Memory B cell (primary cell): Measurements from ENCODE around the gene HHIPL1.

ENCODE experiments used
- ATAC-seq: fragments of 150-1000 bp; cut with Tn5 transposase; 2 replicates; pipeline ENCODE4 v1.10.0; 2021; ENCODE audit warnings: low read depth, mild to moderate bottlenecking, moderate library complexity
- DNase-seq, 2 donors: peaks; one replicate each; pipeline ENCODE4 v3.0.0; 2022; ENCODE audit warnings: low spot score in 2 of 2
- H3K27ac Mint-ChIP-seq: one replicate; pipeline ENCODE4 v1.8.0; 2022; ENCODE audit warnings: mild to moderate bottlenecking, moderate library complexity, mixed read lengths
- H3K27me3 Mint-ChIP-seq: one replicate; pipeline ENCODE4 v1.8.0; 2022; ENCODE audit warnings: mixed read lengths
- H3K36me3 Mint-ChIP-seq: one replicate; pipeline ENCODE4 v1.8.0; 2022; ENCODE audit warnings: mild to moderate bottlenecking, mixed read lengths
- H3K4me1 Mint-ChIP-seq: one replicate; pipeline ENCODE4 v1.8.0; 2022; ENCODE audit warnings: mixed read lengths
- H3K4me3 Mint-ChIP-seq: one replicate; pipeline ENCODE4 v1.8.0; 2022; ENCODE audit warnings: mild to moderate bottlenecking, moderate library complexity, mixed read lengths
- H3K9me3 Mint-ChIP-seq: one replicate; pipeline ENCODE4 v1.8.0; 2022; ENCODE audit warnings: mixed read lengths

The HHIPL1 gene

GRCh38 chr14:99675951-99676350 lies 31.0 kb downstream of the HHIPL1 start:
- ATAC-seq, result no peak
- H3K4me3 Mint-ChIP-seq, result no peak overlapping the region
- H3K9me3 Mint-ChIP-seq, result peaks cover 4% of the 10 kb centered on the region
- DNase-seq, result no peak
- H3K27me3 Mint-ChIP-seq, result peaks cover 9% of the 10 kb centered on the region
- H3K27ac Mint-ChIP-seq, result no peak overlapping the region
- H3K4me1 Mint-ChIP-seq, result peaks cover 3% of the 10 kb centered on the region
- no peaks in the 10 kb centered on the region for H3K36me3 Mint-ChIP-seq

GRCh38 chr14:99676657-99677056 lies 31.7 kb downstream of the HHIPL1 start:
- H3K4me1 Mint-ChIP-seq, result peaks cover 3% of the 10 kb centered on the region
- H3K9me3 Mint-ChIP-seq, result peaks cover 4% of the 10 kb centered on the region
- H3K4me3 Mint-ChIP-seq, result no peak overlapping the region
- H3K27me3 Mint-ChIP-seq, result peaks cover 9% of the 10 kb centered on the region
- H3K36me3 Mint-ChIP-seq, result no peaks in the 10 kb centered on the region
- no peak for ATAC-seq
- H3K27ac Mint-ChIP-seq, result no peak overlapping the region
- no peak for DNase-seq

- H3K4me3 Mint-ChIP-seq, result no peak overlapping the region
- no peak for DNase-seq
- peaks cover 1% of the 10 kb centered on the region for H3K4me1 Mint-ChIP-seq
- no peak for ATAC-seq
- H3K9me3 Mint-ChIP-seq, result peaks cover 4% of the 10 kb centered on the region
- no peaks in the 10 kb centered on the region for H3K36me3 Mint-ChIP-seq
- H3K27ac Mint-ChIP-seq, result no peak overlapping the region
- H3K27me3 Mint-ChIP-seq, result peaks cover 8% of the 10 kb centered on the region
Measured at GRCh38 chr14:99677231-99678140, 32.6 kb downstream of the HHIPL1 start.

- no peak for ATAC-seq
- peaks cover 8% of the 10 kb centered on the region for H3K27me3 Mint-ChIP-seq
- peaks cover 4% of the 10 kb centered on the region for H3K9me3 Mint-ChIP-seq
- no peaks in the 10 kb centered on the region for H3K36me3 Mint-ChIP-seq
- H3K27ac Mint-ChIP-seq, result no peak overlapping the region
- DNase-seq, result no peak
- H3K4me1 Mint-ChIP-seq, result peaks cover 4% of the 10 kb centered on the region
- H3K4me3 Mint-ChIP-seq, result no peak overlapping the region
Measured at GRCh38 chr14:99678198-99678597, 33.3 kb downstream of the HHIPL1 start.

- Mint-ChIP-seq H3K4me3 (no peak overlapping the region), H3K27ac (no peak overlapping the region), H3K9me3 (peaks cover 4% of the 10 kb centered on the region), H3K4me1 (peaks cover 7% of the 10 kb centered on the region), H3K36me3 (no peaks in the 10 kb centered on the region), H3K27me3 (peaks cover 6% of the 10 kb centered on the region)
- ATAC-seq (no peak), DNase-seq (no peak)
Measured at GRCh38 chr14:99679111-99679510, 34.2 kb downstream of the HHIPL1 start.

- Mint-ChIP-seq H3K36me3 (no peaks in the 10 kb centered on the region), H3K27ac (no peak overlapping the region), H3K4me3 (no peak overlapping the region)
Measured at GRCh38 chr14:99679543-99679942, 34.6 kb downstream of the HHIPL1 start.

GRCh38 chr14:99679996-99680395 lies 35.1 kb downstream of the HHIPL1 start:
- DNase-seq (no peak), ATAC-seq (no peak)
- no peak overlapping the region for H3K4me3 Mint-ChIP-seq
- peaks cover 7% of the 10 kb centered on the region for H3K4me1 Mint-ChIP-seq
- H3K27ac Mint-ChIP-seq, result no peak overlapping the region
- H3K9me3 Mint-ChIP-seq, result peaks cover 4% of the 10 kb centered on the region
- H3K36me3 Mint-ChIP-seq, result no peaks in the 10 kb centered on the region
- H3K27me3 Mint-ChIP-seq, result peaks cover 6% of the 10 kb centered on the region

More at GRCh38 chr14:99679543-99679942, 34.6 kb downstream of the HHIPL1 start:
- H3K4me1 Mint-ChIP-seq, result peaks cover 7% of the 10 kb centered on the region
- DNase-seq, result no peak
- H3K9me3 Mint-ChIP-seq, result peaks cover 4% of the 10 kb centered on the region
- ATAC-seq, result no peak
- peaks cover 6% of the 10 kb centered on the region for H3K27me3 Mint-ChIP-seq

GRCh38 chr14:99681101-99681831 lies 36.3 kb downstream of the HHIPL1 start:
- Mint-ChIP-seq H3K4me3 (no peak overlapping the region), H3K36me3 (no peaks in the 10 kb centered on the region), H3K9me3 (peaks cover 6% of the 10 kb centered on the region), H3K27ac (no peak overlapping the region), H3K4me1 (peaks cover 7% of the 10 kb centered on the region), H3K27me3 (peaks cover 12% of the 10 kb centered on the region)
- ATAC-seq, result no peak
- DNase-seq, result no peak

- H3K36me3 Mint-ChIP-seq, result no peaks in the 10 kb centered on the region
Measured at GRCh38 chr14:99681832-99682148, 36.9 kb downstream of the HHIPL1 start.

GRCh38 chr14:99682809-99683618 lies 38.1 kb downstream of the HHIPL1 start:
- ATAC-seq, result peak; percentile 14

More at GRCh38 chr14:99681832-99682148, 36.9 kb downstream of the HHIPL1 start:
- H3K27me3 Mint-ChIP-seq, result peaks cover 15% of the 10 kb centered on the region
- peaks cover 6% of the 10 kb centered on the region for H3K9me3 Mint-ChIP-seq
- DNase-seq, result no peak
- peaks cover 7% of the 10 kb centered on the region for H3K4me1 Mint-ChIP-seq
- H3K27ac Mint-ChIP-seq, result no peak overlapping the region
- no peak overlapping the region for H3K4me3 Mint-ChIP-seq
- no peak for ATAC-seq

GRCh38 chr14:99683619-99684409 lies 38.9 kb downstream of the HHIPL1 start, which contains the start of gene CYP46A1:
TSS of gene CYP46A1 (plus strand) at chr14:99684298. CDS start at chr14:99684418, 120 bp downstream.
- Mint-ChIP-seq H3K36me3 (no peaks in the 10 kb centered on the region), H3K27ac (peak within 1 kb of the TSS; percentile 8), H3K9me3 (peaks cover 2% of the 10 kb centered on the region), H3K4me1 (peaks cover 8% of the 10 kb centered on the region), H3K4me3 (peak within 1 kb of the TSS; percentile 78), H3K27me3 (peaks cover 22% of the 10 kb centered on the region)
- ATAC-seq (peak; percentile 90), DNase-seq (peak; percentile 96 to 97)

More at GRCh38 chr14:99682809-99683618, 38.1 kb downstream of the HHIPL1 start:
- no peak overlapping the region for H3K27ac Mint-ChIP-seq
- H3K4me1 Mint-ChIP-seq, result peaks cover 7% of the 10 kb centered on the region
- H3K36me3 Mint-ChIP-seq, result no peaks in the 10 kb centered on the region
- DNase-seq, result peak; percentile 60 to 79
- H3K27me3 Mint-ChIP-seq, result peaks cover 15% of the 10 kb centered on the region
- peaks cover 6% of the 10 kb centered on the region for H3K9me3 Mint-ChIP-seq
- peak overlapping the region; percentile 78 for H3K4me3 Mint-ChIP-seq

- peaks cover 2% of the 10 kb centered on the region for H3K9me3 Mint-ChIP-seq
- H3K27me3 Mint-ChIP-seq, result peaks cover 26% of the 10 kb centered on the region
- no peak for DNase-seq
- peak; percentile 21 for ATAC-seq
- H3K4me1 Mint-ChIP-seq, result peaks cover 9% of the 10 kb centered on the region
- H3K27ac Mint-ChIP-seq, result no peak overlapping the region
- peak overlapping the region; percentile 70 for H3K4me3 Mint-ChIP-seq
- no peaks in the 10 kb centered on the region for H3K36me3 Mint-ChIP-seq
Measured at GRCh38 chr14:99684410-99684934, 39.5 kb downstream of the HHIPL1 start.

GRCh38 chr14:99685151-99685591 lies 40.2 kb downstream of the HHIPL1 start:
- Mint-ChIP-seq H3K36me3 (no peaks in the 10 kb centered on the region), H3K27me3 (peaks cover 33% of the 10 kb centered on the region)

More at GRCh38 chr14:99685151-99685591, 40.2 kb downstream of the HHIPL1 start:
- DNase-seq (no peak), ATAC-seq (no peak)
- peak overlapping the region; percentile 70 for H3K4me3 Mint-ChIP-seq
- H3K4me1 Mint-ChIP-seq, result peaks cover 9% of the 10 kb centered on the region
- no peak overlapping the region for H3K27ac Mint-ChIP-seq
- peaks cover 2% of the 10 kb centered on the region for H3K9me3 Mint-ChIP-seq
